Liver (tissue), 3 donors: ENCODE results near the gene ESCO1.

Experiments used
- CTCF ChIP-seq: fragments of 150-350 bp; IDR thresholded peaks from 2 replicates; pipeline ENCODE4 v1.5.1; 2017; ENCODE audit warnings: improper control_type of control experiment, low read depth, low read length; ENCODE audit not compliant: missing input control
- RAD21 ChIP-seq, 2 donors: IDR thresholded peaks; 2 replicates each; pipeline ENCODE4 v1.6.1; 2016; ENCODE audit warnings: antibody characterized with exemption in 2 of 2, mild to moderate bottlenecking in 2 of 2
- YY1 ChIP-seq: IDR thresholded peaks from 2 replicates; pipeline ENCODE4 v1.6.1; 2016; ENCODE audit warnings: antibody characterized with exemption, mild to moderate bottlenecking
- donor health status: healthy.
- donor health status: healthy.

GRCh38 chr18:21546423-21546822 lies 54.1 kb downstream of the ESCO1 start:
- TF ChIP-seq CTCF = no peak
- no peak for TF ChIP-seq YY1
- no peak for TF ChIP-seq RAD21 (IDR thresholded peaks at IDR 0.05)
